Vagina (tissue), 2 donors: ENCODE data around the gene KHDRBS1.

Experiments used
- POLR2A ChIP-seq, 2 donors: fragments of 450-650 bp; IDR thresholded peaks; one replicate each; pipeline ENCODE4 v1.6.1; 2017; ENCODE audit warnings: antibody characterized with exemption in 2 of 2, mild to moderate bottlenecking in 2 of 2, moderate library complexity in 2 of 2
- TF ChIP-seq, protein P1 (sequence below), 3 experiments: fragments of 450-650 bp in 2 of 3; fragments of 200-600 bp in 1 of 3; sonication (generic) in 1 of 3; IDR thresholded peaks; one replicate each; pipeline ENCODE4 v1.5.1; 2017 to 2019; ENCODE audit warnings: antibody characterized with exemption in 3 of 3, mild to moderate bottlenecking in 2 of 3, moderate library complexity in 2 of 3

GRCh38 chr1:32031578-32032274, 18.1 kb downstream of the KHDRBS1 start:
- TF ChIP-seq, protein P1, sequence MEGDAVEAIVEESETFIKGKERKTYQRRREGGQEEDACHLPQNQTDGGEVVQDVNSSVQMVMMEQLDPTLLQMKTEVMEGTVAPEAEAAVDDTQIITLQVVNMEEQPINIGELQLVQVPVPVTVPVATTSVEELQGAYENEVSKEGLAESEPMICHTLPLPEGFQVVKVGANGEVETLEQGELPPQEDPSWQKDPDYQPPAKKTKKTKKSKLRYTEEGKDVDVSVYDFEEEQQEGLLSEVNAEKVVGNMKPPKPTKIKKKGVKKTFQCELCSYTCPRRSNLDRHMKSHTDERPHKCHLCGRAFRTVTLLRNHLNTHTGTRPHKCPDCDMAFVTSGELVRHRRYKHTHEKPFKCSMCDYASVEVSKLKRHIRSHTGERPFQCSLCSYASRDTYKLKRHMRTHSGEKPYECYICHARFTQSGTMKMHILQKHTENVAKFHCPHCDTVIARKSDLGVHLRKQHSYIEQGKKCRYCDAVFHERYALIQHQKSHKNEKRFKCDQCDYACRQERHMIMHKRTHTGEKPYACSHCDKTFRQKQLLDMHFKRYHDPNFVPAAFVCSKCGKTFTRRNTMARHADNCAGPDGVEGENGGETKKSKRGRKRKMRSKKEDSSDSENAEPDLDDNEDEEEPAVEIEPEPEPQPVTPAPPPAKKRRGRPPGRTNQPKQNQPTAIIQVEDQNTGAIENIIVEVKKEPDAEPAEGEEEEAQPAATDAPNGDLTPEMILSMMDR (IDR thresholded peaks at IDR 0.05), result no peak
- no peak for TF ChIP-seq POLR2A (IDR thresholded peaks at IDR 0.05)
